ENCODE measurements around the gene FAF1. TPM values are rescaled to one million over a fixed set of nuclear protein-coding genes. Genes with fewer than 3 reads are reported as not detected.

FAF1 gene
- total and polyA plus RNA-seq, 9 of the 15 experiments (the other 6 are each of a cell fraction or from before 2014, with no cell fraction given): 48.7 to 225 (median 118) TPM

DNA sequence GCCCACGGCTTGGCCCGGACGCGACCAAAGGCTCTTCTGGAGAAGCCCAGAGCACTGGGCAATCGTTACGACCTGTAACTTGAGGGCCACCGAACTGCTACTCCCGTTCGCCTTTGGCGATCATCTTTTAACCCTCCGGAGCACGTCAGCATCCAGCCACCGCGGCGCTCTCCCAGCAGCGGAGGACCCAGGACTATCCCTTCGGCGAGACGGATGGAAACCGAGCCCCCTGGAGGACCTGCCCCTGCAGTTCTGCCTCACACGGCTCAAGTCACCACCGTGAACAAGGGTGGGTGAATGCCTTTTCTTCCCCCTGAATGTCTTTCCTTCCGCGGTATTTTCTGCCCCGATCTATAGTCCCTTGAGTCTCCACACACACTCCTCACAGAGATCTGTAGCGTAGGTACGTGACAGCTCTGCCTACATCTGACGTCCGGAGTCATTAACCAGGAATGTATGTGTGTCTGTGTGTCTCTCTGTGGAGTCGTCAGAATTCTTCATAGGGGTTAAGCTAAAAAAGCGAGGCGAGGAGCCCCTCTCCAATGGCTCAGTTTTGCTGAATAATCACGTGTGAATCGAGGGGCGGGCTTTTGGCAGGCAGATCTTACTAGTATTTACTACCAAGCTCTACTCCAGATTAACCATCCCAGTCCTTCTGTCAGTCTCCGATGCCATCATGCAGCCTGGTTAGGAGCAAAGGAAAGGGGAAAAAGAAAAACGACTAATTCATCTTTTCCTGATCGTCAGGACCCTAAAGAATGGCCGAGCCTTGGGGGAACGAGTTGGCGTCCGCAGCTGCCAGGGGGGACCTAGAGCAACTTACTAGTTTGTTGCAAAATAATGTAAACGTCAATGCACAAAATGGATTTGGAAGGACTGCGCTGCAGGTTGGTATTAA lies 9.8 kb upstream of the FAF1 start, which contains the start of gene CDKN2C (continued):
- TF ChIP-seq NFRKB (IDR thresholded peaks at IDR 0.05; ENCODE audit: low read depth): peak; percentile 72
- TF ChIP-seq SMAD1 (IDR thresholded peaks at IDR 0.05; ENCODE audit: low read depth, low read length, partially characterized antibody): peak; percentile 9
- no peak for TF ChIP-seq RBM14 (IDR thresholded peaks at IDR 0.05; ENCODE audit: borderline replicate concordance, insufficient read depth, low read depth, low read length)
- no peak for TF ChIP-seq HNRNPUL1 (IDR thresholded peaks at IDR 0.05; ENCODE audit: low read length)
- TF ChIP-seq ZNF79 (CRISPR knock-in tag; IDR thresholded peaks at IDR 0.05; ENCODE audit: low read depth): no peak
- no peak for TF ChIP-seq ILF3 (IDR thresholded peaks at IDR 0.05; ENCODE audit: borderline replicate concordance)
- peak; percentile 68 for TF ChIP-seq SAP30 (IDR thresholded peaks at IDR 0.05; ENCODE audit: borderline replicate concordance, insufficient read depth, low read depth, low read length, poor library complexity, severe bottlenecking)
- TF ChIP-seq TCF7L2 (IDR thresholded peaks at IDR 0.05; ENCODE audit: low read depth, low read length): no peak
- TF ChIP-seq SUPT5H (IDR thresholded peaks at IDR 0.05): peak; percentile 71
- TF ChIP-seq PTTG1 (tag; IDR thresholded peaks at IDR 0.05; ENCODE audit: low read depth): no peak
- peak; percentile 67 for TF ChIP-seq CEBPB (tag; IDR thresholded peaks at IDR 0.05)
- TF ChIP-seq, protein P1, sequence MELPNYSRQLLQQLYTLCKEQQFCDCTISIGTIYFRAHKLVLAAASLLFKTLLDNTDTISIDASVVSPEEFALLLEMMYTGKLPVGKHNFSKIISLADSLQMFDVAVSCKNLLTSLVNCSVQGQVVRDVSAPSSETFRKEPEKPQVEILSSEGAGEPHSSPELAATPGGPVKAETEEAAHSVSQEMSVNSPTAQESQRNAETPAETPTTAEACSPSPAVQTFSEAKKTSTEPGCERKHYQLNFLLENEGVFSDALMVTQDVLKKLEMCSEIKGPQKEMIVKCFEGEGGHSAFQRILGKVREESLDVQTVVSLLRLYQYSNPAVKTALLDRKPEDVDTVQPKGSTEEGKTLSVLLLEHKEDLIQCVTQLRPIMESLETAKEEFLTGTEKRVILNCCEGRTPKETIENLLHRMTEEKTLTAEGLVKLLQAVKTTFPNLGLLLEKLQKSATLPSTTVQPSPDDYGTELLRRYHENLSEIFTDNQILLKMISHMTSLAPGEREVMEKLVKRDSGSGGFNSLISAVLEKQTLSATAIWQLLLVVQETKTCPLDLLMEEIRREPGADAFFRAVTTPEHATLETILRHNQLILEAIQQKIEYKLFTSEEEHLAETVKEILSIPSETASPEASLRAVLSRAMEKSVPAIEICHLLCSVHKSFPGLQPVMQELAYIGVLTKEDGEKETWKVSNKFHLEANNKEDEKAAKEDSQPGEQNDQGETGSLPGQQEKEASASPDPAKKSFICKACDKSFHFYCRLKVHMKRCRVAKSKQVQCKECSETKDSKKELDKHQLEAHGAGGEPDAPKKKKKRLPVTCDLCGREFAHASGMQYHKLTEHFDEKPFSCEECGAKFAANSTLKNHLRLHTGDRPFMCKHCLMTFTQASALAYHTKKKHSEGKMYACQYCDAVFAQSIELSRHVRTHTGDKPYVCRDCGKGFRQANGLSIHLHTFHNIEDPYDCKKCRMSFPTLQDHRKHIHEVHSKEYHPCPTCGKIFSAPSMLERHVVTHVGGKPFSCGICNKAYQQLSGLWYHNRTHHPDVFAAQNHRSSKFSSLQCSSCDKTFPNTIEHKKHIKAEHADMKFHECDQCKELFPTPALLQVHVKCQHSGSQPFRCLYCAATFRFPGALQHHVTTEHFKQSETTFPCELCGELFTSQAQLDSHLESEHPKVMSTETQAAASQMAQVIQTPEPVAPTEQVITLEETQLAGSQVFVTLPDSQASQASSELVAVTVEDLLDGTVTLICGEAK (IDR thresholded peaks at IDR 0.05): no peak
- TF ChIP-seq, protein P1 (CRISPR knock-in tag; IDR thresholded peaks at IDR 0.05): no peak
- 0 out of 2 replicates have a peak, but pooled peaks have one; percentile 60 for TF ChIP-seq SMARCE1 (IDR thresholded peaks at IDR 0.05)
- TF ChIP-seq ZKSCAN3 (CRISPR knock-in tag; IDR thresholded peaks at IDR 0.05): no peak
- 0 out of 2 replicates have a peak, but pooled peaks have one; percentile 54 for TF ChIP-seq ERF (CRISPR knock-in tag; IDR thresholded peaks at IDR 0.05)
- TF ChIP-seq MAFK (IDR thresholded peaks at IDR 0.05; ENCODE audit: low read length): peak; percentile 52
- peak; percentile 71; the same call in 1 of the 2 replicates for TF ChIP-seq RAD51 (IDR thresholded peaks at IDR 0.05; ENCODE audit: borderline replicate concordance, low read depth)
- 0 out of 2 replicates have a peak, but pooled peaks have one; percentile 11 for TF ChIP-seq ATF7 (IDR thresholded peaks at IDR 0.05)
- no peak for TF ChIP-seq SAFB2 (IDR thresholded peaks at IDR 0.05; ENCODE audit: borderline replicate concordance, low read depth, low read length, severe bottlenecking)

Data from K562 (cell line).